Astrocyte of the spinal cord (primary cell): ENCODE data around the gene DEGS2.
"Not testable (repeated sequence)": the region's sequence is repeated elsewhere in the genome, so short reads cannot be mapped to it uniquely, and the experiment has no call there.

Experiments used
- DNase-seq: peaks from one replicate; pipeline ENCODE4 v3.0.0; 2011; ENCODE audit warnings: low read depth, low spot score
- H3K4me3 ChIP-seq: 2 replicates; pipeline ENCODE4 v1.5.1; 2011; ENCODE audit warnings: low read depth, mild to moderate bottlenecking, low read length, moderate library complexity
- CTCF ChIP-seq: IDR thresholded peaks from 2 replicates; pipeline ENCODE4 v1.5.1; 2012; ENCODE audit warnings: low read depth, mild to moderate bottlenecking, low read length, inconsistent platforms
- in situ Hi-C: cut with HindIII; loops from 2 replicates; pipeline ENCODE4 v1.10.0; 2017; ENCODE audit warnings: low sequenced_read_pairs

DEGS2 gene

GRCh38 chr14:100159865-100160533 lies 554 bp upstream of the DEGS2 start:
- in situ Hi-C loops = no loop called here
- H3K4me3 ChIP-seq = no peak overlapping the region
- no peak for DNase-seq
- TF ChIP-seq CTCF = no peak

GRCh38 chr14:100158566-100159093 lies 815 bp downstream of the DEGS2 start:
- H3K4me3 ChIP-seq = no peak overlapping the region
- DNase-seq = no peak
- TF ChIP-seq CTCF = no peak
- in situ Hi-C loops = no loop called here

- H3K4me3 ChIP-seq, in situ Hi-C loops, DNase-seq: not testable (repeated sequence)
Observed at GRCh38 chr14:100157548-100158232, 1.8 kb downstream of the DEGS2 start.

- in situ Hi-C loops = no loop called here
- no peak for TF ChIP-seq CTCF
- H3K4me3 ChIP-seq = no peak overlapping the region
- DNase-seq = no peak
Observed at GRCh38 chr14:100156776-100157175, 2.7 kb downstream of the DEGS2 start.

GRCh38 chr14:100155756-100156616 lies 3.5 kb downstream of the DEGS2 start:
- DNase-seq = no peak
- no peak overlapping the region for H3K4me3 ChIP-seq
- in situ Hi-C loops = no loop called here
- TF ChIP-seq CTCF = no peak

GRCh38 chr14:100155049-100155621 lies 4.3 kb downstream of the DEGS2 start:
- in situ Hi-C loops = no loop called here
- TF ChIP-seq CTCF = peak; percentile 62
- no peak overlapping the region for H3K4me3 ChIP-seq
- DNase-seq = no peak
